Fibroblast of gingiva (primary cell): Measurements from ENCODE around the gene FLAD1.
"Not testable (repeated sequence)": the region's sequence is repeated elsewhere in the genome, so short reads cannot be mapped to it uniquely, and the experiment has no call there.

Source experiments
- DNase-seq: peaks from one replicate; pipeline ENCODE4 v3.0.0-alpha.2; 2011; ENCODE audit warnings: low read depth

Gene FLAD1

DNA sequence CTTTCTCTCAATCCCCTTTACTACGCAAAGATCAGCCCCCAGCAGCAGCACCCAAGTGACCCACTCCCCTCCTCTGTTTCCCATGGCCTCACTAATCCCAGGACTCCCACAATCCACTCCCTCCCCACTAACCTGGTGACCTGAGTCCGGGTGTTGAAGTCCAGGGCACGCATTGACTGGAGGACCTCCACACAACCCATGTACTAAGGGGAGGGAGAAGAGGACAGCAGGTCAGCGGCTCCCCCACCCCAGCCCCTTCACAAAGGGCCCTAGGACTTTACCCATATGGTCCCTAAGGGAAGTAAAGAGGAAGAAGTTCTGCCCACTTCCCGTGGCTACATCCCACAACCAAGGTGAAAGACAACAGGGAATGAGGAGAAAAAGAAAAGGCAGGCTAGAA, 13.9 kb upstream of the FLAD1 start:
- no peak for DNase-seq

GRCh38 chr1:154969860-154970452, 13.2 kb upstream of the FLAD1 start:
- no peak for DNase-seq

- peak; percentile 96 for DNase-seq
Observed at GRCh38 chr1:154970631-154971340, 12.4 kb upstream of the FLAD1 start, which contains the start of gene SHC1. Gene SHC1, minus strand, starts transcription at chr1:154970747. Its CDS starts 221 bp downstream, at chr1:154970526.

DNA sequence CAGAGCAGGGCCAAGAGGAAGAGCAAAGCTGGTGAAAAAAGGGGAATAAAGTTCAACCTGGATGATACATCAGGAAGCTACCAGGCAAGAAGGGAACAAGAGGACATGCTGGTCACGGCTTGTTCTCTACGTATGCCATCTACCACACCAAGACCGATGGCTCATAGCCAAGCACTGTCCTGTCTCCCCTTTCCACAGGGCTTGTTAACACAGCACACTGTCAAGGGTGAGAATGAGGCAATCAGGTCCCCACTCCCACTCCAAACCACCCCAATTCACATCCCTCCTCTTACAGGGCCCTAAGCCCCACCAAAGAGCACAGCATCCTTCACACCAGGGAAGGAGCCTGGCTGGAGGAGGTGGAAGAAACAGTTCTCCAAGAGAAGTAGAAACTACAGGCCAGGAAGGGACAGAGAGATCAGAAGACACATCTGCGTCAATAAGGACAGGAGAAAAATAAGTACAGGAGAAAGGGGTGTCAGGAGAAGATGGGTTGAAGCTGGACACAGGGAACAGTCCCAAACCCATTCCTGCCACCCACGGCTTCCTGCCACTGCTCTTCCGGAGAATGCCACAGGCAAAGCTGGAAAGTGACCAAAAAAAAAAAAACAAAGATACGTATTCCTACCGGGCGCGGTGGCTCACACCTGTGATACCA, 11.7 kb upstream of the FLAD1 start:
- DNase-seq: no peak

- DNase-seq: no peak
Observed at GRCh38 chr1:154972213-154972516, 11.0 kb upstream of the FLAD1 start.

DNA sequence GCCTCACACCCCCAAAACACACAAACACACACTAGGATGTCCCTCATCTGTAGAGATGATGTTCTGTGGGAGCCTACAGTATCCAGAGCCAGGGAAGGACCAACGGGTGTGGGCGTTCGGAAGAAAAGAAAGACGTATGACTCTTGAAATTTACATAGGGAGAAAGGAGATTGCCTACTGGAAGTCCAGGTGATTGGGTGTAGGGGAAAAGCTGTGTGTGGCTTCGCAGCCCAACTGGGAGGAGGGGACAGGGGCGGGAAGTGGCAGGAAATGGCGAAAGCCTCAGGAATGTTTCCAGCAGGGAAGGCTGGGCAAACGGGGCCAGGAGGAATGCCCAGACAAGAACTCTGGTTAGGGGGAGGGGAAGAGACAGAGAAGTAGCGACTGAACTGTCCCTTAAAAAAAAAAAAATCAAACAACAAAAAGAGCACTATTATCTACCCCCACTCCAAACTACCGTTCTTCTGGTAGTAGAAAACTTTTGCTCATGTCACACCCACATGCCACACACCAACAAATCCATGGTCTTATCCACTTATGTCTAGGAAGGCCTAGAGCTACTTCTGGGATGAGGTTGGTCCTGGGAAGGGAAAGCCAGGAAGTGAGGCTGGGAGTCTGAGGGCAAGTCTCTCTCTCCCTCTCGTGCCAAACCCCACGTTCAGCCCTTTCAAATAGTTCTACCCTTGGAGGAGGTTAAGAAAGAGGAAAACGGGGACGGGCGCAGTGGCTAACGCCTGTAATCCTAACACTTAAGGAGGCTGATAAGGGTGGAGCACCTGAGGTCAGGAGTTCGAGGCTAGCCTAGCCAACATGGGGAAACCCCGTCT, 10.4 kb upstream of the FLAD1 start:
- DNase-seq: peak; percentile 97

DNA sequence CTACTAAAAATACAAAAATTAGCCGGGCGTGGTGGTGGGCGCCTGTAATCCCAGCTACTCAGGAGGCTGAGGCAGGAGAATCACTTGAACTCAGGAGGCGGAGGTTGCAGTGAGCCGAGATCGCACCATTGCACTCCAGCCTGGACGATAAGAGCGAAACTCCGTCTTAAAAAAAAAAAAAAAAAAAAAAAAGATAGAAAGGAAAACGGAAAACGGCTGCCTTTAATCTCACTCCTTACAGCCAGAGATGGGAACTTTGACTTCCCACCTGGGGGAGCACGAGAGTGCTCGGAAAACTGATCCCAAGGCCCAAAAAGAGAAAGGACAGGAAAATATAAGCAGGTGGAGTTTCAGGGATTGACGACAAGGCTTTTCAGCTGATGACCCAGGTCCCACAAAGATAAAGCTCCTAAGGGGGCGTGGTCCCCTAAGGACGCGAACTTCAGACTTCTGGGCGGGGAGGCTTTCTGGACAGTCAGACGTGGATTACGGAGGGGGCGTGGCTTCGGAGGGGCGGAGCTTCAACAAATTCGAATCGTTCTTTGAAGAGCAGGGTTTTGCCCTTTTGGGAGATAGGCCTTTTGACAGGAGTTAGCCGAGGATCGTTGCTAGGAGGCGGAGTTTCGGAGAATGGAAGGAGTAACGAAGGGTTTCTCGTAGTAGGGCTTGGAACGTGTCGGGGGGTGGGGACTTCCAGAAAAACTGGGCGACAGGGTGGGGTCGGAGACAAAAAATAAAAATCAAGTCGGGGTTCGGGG, 9.6 kb upstream of the FLAD1 start:
- DNase-seq: peak; percentile 97

DNA sequence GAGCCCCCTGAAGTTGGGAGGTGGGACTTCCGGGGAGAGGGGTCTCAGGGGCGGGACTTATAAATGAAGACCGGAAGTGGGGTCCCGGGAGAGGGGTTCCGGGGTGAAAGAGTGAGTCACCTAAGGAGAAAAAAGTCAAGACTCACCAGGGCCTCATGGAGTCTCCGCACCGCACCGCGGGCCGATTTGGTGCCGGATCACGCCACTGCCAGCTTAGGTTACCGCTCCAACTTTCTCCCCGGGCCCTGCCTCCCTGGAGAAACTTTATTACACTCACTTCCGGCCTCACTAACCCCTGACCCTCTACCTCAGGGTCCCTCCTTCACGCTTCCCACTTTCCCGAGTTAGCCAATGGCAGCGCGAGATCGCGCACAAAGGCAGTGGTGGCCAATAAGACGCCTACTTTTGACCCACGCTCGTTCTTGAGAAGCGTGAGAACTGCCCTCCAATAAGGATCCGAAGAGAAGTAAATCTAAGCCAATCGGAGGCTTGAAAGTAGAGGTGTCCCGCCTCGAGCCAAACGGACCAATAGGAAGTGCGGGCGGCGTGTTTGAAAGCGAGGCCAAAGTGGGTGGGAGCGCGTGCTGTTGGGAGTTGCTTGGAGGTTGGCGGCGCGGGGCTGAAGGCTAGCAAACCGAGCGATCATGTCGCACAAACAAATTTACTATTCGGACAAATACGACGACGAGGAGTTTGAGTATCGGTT, 8.9 kb upstream of the FLAD1 start, which contains the start of gene CKS1B:
Gene CKS1B, plus strand, starts transcription at position 580 of the 706 bp plus-strand sequence. Its CDS starts 65 bp downstream, at position 645.
- peak; percentile 100 for DNase-seq

DNA sequence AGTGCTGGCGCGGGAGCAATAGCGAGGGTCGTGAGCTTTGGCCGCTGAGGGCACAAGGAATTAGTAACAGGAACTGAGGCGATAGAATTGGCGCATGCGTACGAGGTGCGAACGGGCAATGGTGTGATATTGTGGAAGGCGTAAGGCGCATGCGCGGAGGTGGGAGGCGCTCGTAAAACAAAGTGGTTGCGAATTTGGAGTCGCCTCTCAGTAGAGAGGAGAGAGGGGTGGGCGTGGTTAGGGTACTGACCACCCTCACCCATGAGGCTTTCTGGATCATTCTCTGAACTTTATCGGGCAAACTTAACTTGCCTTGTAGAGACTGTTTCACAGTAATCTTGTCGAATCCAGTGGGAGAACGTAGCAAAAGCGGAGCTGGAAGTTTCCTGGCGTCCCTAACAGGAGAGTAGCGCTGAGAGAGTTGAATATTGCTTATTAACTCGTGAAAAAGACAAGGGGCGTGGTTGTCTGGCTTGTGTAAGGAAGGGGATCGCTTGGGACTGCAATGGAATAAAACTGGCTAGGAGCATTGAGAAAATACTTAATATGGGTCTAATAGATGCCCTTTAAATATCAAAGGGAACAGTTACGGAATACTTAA, 8.2 kb upstream of the FLAD1 start:
- peak; percentile 93 for DNase-seq

- peak; percentile 61 for DNase-seq
Observed at GRCh38 chr1:154975409-154976059, 7.6 kb upstream of the FLAD1 start.

GRCh38 chr1:154977762-154978161, 5.4 kb upstream of the FLAD1 start:
- not testable (repeated sequence) for DNase-seq

DNA sequence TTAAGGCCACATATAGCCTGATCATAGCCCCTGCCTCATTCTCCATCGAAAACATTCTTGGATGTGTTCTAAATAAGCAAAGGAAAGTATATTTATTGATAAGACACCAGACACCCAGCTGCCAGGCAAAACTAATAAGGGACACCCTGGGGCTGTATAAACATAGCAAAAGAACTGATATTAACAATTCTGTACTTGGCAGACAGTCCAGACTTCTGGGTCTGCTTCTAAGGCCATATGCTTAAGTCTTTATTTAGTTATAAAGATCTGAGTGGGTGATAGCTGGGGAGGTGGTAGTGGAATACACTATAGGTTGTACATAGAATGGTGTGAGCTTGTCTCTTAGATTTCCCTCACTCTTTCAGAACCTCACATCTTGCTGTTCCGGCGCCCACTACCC, 4.8 kb upstream of the FLAD1 start:
- no peak for DNase-seq

DNA sequence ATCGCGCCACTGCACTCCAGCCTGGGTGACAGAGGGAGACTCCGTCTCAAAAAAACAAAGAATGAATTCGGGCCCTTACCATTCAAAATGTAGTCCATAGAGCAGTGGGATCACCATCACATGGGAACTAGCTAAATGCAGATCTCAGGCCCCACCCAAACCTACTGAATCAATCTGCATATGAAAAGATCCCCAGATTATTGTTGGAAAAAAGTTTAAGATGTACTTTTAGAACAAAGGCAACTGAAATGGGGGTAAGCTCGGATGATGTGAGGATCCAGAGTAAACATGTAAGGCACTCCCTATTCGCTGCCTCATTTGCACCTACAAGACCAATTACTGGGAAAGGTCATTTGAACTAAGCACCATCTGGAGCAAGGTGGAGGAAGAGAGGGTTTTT, 803 bp upstream of the FLAD1 start:
- no peak for DNase-seq

- DNase-seq: no peak
Observed at GRCh38 chr1:154983776-154984466, 777 bp downstream of the FLAD1 start.

- DNase-seq: not testable (repeated sequence)
Observed at GRCh38 chr1:154986736-154987135, 3.6 kb downstream of the FLAD1 start.

DNA sequence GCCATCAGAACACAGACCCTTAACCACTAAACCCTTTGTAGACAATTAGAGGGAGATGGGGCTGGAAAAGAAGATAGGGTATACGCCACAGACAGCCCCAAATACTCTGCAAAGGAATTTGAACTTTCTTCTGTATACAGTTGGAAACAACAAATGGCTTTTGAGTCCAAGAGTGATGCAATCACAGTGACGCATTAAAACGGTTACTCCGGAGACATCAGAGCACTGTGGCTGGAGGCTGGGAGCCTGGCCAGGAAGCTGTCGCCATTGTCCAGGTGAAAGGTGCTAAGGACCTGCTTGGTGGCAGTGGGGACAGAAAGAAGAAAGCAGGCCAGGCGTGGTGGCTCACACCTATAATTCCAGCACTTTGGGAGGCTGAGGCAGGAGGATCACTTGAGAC, 4.2 kb downstream of the FLAD1 start:
- peak; percentile 60 for DNase-seq

DNA sequence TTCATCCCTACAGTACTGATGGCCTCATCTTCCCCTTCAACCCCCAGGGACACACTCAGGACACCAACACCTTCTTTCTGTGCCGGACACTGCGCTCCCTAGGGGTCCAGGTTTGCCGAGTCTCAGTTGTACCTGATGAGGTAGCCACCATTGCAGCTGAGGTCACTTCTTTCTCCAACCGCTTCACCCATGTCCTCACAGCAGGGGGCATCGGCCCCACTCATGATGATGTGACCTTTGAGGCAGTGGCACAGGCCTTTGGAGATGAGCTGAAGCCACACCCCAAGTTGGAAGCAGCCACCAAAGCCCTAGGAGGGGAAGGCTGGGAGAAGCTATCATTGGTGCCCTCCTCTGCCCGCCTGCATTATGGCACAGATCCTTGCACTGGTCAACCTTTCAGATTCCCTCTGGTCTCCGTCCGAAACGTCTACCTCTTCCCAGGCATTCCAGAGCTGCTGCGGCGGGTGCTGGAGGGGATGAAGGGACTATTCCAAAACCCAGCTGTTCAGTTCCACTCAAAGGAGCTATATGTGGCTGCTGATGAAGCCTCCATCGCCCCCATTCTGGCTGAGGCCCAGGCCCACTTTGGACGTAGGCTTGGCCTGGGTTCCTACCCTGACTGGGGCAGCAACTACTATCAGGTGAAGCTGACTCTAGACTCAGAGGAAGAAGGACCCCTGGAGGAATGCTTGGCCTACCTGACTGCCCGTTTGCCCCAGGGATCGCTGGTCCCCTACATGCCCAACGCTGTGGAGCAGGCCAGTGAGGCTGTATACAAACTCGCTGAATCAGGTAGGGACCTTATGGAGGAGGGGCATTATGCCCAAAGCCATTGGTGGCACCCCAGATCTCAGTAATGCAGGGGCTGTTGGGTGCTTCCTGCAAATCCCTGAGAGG, 5.2 kb downstream of the FLAD1 start:
- DNase-seq: no peak

DNA sequence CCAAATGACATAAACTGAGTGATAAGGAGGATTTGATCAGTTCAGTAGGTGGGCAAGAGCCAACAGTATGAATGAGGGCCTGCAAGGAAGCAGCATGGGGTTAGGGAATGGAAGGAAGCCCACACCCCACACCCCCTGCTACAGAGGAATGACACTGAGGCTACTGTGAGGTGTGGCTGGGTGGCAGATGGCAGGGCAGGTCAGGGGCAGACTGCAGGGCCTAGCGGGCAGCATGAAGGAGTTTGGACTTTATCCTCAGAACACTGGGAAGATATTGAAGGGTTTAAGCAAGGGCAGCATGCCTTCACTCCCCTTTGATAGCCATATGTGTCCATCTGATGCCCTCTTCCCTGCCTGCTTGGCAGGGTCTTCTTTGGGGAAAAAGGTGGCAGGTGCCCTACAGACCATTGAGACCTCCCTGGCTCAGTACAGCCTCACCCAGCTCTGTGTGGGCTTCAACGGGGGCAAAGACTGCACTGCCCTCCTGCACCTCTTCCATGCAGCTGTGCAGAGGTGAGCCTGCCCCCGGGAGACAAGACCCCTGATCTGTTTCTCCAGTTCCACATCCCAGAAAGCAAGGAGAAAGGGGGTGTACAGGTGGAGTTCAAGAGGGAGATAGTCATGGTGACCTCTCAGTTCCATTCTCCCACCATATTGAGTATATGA, 6.2 kb downstream of the FLAD1 start:
- no peak for DNase-seq
